Stimulated activated naive CD8-positive, alpha-beta T cell treated with anti-CD3 and anti-CD28 coated beads, Interleukin-15, Interleukin-2, amounts not matched to agents 100 ng/mL and 50 ng/mL, for 24 hours (primary cell): ENCODE results near the gene CACNG8.

Source experiments
- H3K27ac Mint-ChIP-seq: one replicate; pipeline ENCODE4 v1.8.0; 2021; ENCODE audit warnings: mild to moderate bottlenecking, mixed read lengths
- H3K27me3 Mint-ChIP-seq: one replicate; pipeline ENCODE4 v1.8.0; 2021; ENCODE audit warnings: mixed read lengths
- H3K36me3 Mint-ChIP-seq: one replicate; pipeline ENCODE4 v1.8.0; 2021; ENCODE audit warnings: low read depth, mixed read lengths
- H3K4me1 Mint-ChIP-seq: one replicate; pipeline ENCODE4 v1.8.0; 2021; ENCODE audit warnings: low read depth, mixed read lengths
- H3K4me3 Mint-ChIP-seq: one replicate; pipeline ENCODE4 v1.8.0; 2021; ENCODE audit warnings: mild to moderate bottlenecking, mixed read lengths
- H3K9me3 Mint-ChIP-seq: one replicate; pipeline ENCODE4 v1.8.0; 2021; ENCODE audit warnings: mixed read lengths

Gene CACNG8

DNA sequence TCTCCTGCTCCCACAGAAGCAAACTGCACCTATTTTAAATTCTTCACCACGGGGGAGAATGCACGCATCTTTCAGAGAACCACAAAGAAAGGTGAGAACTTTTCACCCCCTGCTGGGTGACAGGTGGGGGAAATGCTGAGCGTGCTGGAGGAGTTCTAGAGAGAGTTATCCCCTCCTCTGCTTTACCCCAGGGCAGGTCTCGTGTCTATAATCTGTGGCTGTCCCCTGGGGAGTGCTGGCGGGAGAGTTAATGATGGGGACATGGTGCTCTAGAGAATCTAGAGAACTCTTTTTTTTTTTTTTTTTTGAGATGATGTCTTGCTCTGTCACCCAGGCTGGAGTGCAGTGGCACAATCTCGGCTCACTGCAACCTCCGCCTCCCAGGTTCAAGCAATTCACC lies 35.5 kb downstream of the CACNG8 start:
- Mint-ChIP-seq H3K27ac (no peak overlapping the region), H3K9me3 (no peaks in the 10 kb centered on the region), H3K36me3 (no peaks in the 10 kb centered on the region), H3K4me1 (no peaks in the 10 kb centered on the region), H3K4me3 (no peak overlapping the region), H3K27me3 (peaks cover 62% of the 10 kb centered on the region)

DNA sequence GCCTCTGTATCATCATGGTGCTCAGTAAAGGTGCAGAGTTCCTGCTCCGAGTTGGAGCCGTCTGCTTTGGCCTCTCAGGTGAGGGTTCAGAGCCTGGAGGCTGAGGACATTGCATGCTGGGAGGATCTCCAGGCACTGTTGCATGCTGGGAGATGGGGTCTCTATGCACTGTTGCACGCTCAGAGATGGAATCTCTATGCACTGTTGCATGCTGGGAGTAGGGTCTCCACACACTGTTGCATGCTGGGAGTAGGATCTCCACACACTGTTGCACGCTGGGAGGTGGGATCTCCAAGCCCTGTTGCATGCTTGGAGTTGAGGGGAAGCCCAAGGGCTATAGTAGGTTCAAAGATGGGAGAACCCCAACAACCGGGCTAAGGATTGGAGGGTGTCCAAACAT lies 37.0 kb downstream of the CACNG8 start:
- Mint-ChIP-seq H3K9me3 (no peaks in the 10 kb centered on the region), H3K4me3 (no peak overlapping the region), H3K36me3 (no peaks in the 10 kb centered on the region), H3K27ac (no peak overlapping the region), H3K4me1 (no peaks in the 10 kb centered on the region), H3K27me3 (peaks cover 51% of the 10 kb centered on the region)

DNA sequence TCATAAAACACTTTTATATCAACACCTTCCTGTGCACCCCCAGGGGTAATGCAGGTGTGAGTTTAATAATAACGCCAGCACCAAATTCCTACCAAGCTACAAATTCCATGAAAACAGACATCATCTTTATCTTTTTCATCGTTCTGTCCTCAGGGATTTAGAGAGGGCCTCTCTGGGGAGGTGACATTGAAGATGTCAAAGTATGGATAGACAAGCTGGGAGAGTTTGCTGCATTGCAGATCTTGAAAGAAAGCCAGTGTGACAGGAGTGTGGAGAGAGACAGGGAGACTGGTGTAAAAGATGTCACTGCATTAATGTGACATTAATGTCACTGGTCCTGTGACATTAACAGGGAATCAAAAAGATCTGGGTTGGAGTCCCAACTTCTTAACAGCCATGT lies 38.8 kb downstream of the CACNG8 start:
- H3K9me3 Mint-ChIP-seq: no peaks in the 10 kb centered on the region
- H3K27me3 Mint-ChIP-seq: peaks cover 38% of the 10 kb centered on the region
- no peaks in the 10 kb centered on the region for H3K4me1 Mint-ChIP-seq
- H3K4me3 Mint-ChIP-seq: no peak overlapping the region
- H3K36me3 Mint-ChIP-seq: no peaks in the 10 kb centered on the region
- no peak overlapping the region for H3K27ac Mint-ChIP-seq

DNA sequence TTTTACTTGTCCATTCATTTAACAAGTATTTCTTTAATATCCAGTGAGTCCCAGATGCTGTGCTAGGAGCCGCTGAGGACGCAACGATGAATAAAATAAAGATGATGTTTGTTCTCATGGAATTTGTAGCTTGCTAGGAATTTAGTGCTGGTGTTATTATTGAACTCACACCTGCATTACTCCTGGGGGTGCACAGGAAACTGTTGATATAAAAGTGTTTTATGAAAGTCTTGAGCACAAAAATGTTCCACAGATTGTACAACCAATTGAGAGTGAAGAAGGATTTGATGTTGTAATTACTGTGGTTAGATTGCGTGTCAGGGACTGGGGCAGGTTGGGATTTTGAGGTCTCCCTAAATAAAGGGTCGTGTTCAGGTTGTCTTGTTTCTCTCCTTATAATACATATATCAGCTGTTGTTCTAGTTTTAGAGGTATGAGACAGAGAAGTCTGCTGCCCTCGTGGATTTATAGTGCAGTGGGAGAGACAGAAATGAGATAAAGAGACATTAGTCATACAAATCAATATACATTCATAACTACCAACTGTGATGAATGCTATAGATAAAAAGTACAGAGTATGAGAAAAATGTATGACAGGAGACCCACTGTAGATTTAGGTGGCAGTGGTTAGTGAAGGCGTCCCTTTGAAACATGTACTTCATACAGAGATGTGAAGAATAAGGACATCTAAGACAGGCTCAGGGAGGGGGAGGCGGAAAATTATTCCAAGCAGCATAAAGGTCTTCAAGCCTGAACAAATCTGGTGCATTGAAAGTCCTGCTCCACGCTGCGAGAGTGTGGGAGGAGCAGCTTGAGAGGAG lies 40.0 kb downstream of the CACNG8 start:
- Mint-ChIP-seq H3K9me3 (no peaks in the 10 kb centered on the region), H3K27me3 (peaks cover 37% of the 10 kb centered on the region)

DNA sequence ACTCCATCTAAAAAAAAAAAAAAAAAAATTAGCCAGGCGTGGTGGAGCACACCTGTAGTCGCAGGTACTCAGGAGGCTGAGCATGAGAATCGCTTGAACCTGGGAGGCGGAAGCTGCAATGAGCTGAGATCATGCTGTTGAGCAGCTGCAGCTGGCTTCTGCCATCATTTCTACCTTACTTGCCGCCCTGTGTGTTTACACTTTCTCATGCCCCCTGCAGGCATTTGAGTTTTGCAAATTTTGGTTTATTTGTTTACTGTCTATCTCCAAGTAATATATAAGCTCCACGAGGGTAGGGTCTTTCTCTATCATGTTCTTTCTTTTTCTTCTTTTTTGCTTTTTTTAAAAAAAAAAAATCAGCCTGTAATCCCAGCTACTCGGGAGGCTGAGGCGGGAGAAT lies 46.7 kb downstream of the CACNG8 start:
- H3K36me3 Mint-ChIP-seq: no peaks in the 10 kb centered on the region
- no peaks in the 10 kb centered on the region for H3K4me1 Mint-ChIP-seq
- H3K27me3 Mint-ChIP-seq: peaks cover 26% of the 10 kb centered on the region
- H3K27ac Mint-ChIP-seq: no peak overlapping the region
- no peak overlapping the region for H3K4me3 Mint-ChIP-seq
- H3K9me3 Mint-ChIP-seq: no peaks in the 10 kb centered on the region

More for the DNA sequence above, 40.0 kb downstream of the CACNG8 start:
- H3K27ac Mint-ChIP-seq: no peak overlapping the region
- H3K4me1 Mint-ChIP-seq: no peaks in the 10 kb centered on the region
- no peaks in the 10 kb centered on the region for H3K36me3 Mint-ChIP-seq
- H3K4me3 Mint-ChIP-seq: no peak overlapping the region

DNA sequence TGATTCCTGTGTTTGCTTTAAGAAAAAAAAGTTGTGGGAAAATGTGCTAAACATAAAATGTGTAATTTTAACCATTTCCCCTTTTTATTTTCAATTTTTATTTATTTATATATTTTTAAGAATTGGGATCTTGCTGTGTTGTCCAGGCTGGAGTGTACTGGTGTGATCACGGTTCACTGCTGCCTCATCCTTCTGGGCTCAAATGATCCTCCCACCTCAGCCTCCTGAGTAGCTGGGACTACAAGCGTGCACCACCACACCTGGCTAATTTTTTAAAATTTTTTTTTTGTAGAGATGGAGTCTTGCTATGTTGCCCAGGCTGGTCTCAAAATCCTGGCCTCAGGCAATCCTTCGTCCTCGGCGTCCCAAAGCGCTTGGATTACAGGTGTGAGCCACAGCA lies 47.7 kb downstream of the CACNG8 start:
- Mint-ChIP-seq H3K27me3 (peaks cover 32% of the 10 kb centered on the region), H3K4me1 (no peaks in the 10 kb centered on the region), H3K4me3 (no peak overlapping the region), H3K27ac (no peak overlapping the region), H3K36me3 (no peaks in the 10 kb centered on the region), H3K9me3 (no peaks in the 10 kb centered on the region)

DNA sequence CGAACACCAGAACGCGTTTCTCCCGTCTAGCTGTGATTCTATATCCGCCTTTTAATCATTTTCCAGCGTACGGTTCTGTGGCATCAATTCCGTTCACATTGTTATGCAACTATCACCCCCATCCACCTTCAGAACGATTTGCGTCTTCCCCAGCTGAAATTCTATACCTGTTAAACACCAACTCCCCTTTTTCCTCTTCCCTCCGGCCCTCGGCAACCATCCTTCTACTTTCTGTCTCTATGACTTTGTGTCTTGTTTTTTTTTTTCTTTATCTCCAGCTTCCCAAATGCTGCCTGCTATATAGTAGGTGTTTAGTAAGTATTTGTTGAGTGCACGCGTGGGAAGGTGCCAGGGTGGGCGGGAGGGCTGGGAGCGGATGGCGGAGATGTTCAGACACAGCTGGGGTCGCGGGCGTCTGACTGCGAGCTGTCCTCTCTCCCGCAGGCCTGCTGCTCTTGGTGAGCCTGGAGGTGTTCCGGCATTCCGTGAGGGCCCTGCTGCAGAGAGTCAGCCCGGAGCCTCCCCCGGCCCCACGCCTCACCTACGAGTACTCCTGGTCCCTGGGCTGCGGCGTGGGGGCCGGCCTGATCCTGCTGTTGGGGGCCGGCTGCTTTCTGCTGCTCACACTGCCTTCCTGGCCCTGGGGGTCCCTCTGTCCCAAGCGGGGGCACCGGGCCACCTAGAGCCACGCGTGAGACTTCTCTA lies 48.9 kb downstream of the CACNG8 start:
- Mint-ChIP-seq H3K4me1 (no peaks in the 10 kb centered on the region), H3K4me3 (no peak overlapping the region), H3K27ac (no peak overlapping the region), H3K27me3 (peaks cover 40% of the 10 kb centered on the region), H3K36me3 (no peaks in the 10 kb centered on the region), H3K9me3 (no peaks in the 10 kb centered on the region)

DNA sequence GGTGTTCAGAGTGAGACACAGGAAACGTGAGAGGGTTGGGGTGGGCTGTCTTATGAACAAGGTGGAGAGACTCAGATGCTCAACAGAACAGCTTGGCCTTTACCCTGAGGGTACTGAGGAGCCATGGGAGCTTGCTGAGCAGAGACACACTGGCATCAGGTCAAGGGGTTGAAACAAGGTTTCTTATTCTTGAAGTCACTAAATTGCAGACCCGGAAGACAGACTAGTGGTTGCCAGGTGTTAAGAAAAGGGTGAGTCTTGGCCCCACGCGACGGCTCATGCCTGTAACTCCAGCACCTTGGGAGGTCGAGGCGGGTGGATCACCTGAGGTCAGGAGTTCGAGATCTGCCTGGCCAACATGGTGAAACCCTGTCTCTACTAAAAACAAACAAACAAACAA lies 51.1 kb downstream of the CACNG8 start:
- Mint-ChIP-seq H3K4me1 (no peaks in the 10 kb centered on the region), H3K36me3 (no peaks in the 10 kb centered on the region), H3K27me3 (peaks cover 38% of the 10 kb centered on the region), H3K4me3 (no peak overlapping the region), H3K27ac (no peak overlapping the region), H3K9me3 (no peaks in the 10 kb centered on the region)

DNA sequence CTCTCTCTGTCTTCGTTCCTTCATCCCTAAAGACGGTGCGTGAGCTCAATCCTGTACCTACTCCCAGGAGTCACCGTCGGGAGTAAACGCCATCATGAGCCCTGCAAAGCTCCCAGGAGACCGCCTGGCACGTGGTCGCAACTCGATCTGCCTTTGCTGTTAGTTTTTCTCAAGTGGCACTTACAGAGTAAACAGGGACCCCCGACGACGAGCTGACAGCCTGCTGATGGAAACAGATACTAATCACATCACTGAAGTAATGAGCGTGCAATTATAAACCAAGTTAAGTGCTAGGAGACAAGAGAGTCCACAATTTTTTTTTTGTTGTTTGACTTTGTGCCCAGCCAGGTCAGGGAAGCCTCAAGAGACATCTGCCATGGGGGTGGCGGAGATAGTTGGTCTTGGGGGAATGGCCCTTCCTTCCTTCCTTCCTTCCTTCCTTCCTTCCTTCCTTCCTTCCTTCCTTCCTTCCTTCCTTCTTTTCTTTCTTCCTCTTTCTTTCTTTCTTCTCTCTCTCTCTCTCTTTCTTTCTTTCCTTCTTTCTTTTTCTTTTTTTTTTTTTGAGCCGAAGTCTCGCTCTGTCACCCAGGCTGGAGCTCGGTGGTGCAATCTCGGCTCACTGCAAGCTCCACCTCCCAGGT lies 52.3 kb downstream of the CACNG8 start:
- peaks cover 38% of the 10 kb centered on the region for H3K27me3 Mint-ChIP-seq
- H3K27ac Mint-ChIP-seq: no peak overlapping the region
- peaks cover 2% of the 10 kb centered on the region for H3K4me1 Mint-ChIP-seq
- H3K36me3 Mint-ChIP-seq: no peaks in the 10 kb centered on the region
- no peaks in the 10 kb centered on the region for H3K9me3 Mint-ChIP-seq
- H3K4me3 Mint-ChIP-seq: no peak overlapping the region

DNA sequence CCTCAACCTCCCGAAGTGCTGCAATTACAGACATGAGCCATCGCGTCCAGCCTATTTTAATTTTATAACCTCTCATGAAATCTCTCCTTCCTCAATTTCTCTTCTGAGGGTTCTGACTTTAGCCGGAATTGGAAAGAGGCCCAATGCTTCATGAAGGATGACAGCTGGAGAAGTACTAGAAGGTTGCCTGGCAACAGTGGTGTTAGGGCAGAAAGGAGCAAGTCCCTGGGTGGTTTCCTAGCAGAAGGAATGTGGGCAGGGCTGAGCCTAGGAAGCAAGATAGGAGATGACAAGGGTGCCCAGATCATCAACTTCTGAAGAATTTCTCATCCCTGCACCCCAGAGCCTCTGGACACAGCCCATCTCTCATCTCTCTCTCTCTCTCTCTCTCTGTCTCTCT lies 54.5 kb downstream of the CACNG8 start:
- H3K4me3 Mint-ChIP-seq: no peak overlapping the region
- no peaks in the 10 kb centered on the region for H3K9me3 Mint-ChIP-seq
- peaks cover 31% of the 10 kb centered on the region for H3K27me3 Mint-ChIP-seq
- H3K27ac Mint-ChIP-seq: no peak overlapping the region
- peaks cover 14% of the 10 kb centered on the region for H3K4me1 Mint-ChIP-seq
- H3K36me3 Mint-ChIP-seq: no peaks in the 10 kb centered on the region

DNA sequence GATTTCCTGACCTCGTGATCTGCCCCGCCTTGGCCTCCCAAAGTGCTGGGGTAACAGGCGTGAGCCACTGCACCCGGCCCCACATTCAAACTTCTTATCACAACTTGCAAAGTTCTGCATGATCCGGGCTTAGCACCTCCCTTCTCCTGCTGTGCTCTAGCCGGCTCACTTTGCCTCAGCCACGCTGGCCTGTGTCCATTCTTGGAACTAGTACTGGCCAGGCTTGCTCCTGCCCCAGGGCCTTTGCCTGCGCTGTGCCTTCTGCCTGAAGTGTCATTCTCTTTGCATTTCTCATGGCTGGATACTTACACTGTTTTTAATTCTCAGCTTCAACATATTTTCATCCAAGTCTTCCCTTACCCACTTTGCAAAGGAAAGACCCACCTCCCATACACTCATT lies 58.6 kb downstream of the CACNG8 start:
- Mint-ChIP-seq H3K9me3 (no peaks in the 10 kb centered on the region), H3K27ac (peak overlapping the region; percentile 66)

DNA sequence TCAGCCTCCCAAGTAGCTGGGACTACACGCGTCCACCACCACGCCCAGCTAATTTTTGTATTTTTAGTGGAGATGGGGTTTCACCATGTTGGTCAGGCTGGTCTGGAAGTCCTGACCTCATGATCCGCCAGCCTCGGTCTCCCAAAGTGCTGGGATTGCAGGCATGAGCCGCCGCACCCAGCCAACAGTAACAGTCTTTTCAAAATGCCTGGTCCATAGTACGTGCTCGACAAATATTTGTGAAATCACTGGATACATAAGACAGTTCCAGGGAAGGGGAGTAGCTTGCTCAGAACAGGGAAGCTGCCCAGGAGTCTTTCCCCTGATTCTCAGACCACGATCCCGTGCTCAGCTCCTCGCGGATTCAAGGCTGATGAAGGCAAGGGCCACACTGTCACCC lies 59.2 kb downstream of the CACNG8 start:
- Mint-ChIP-seq H3K9me3 (no peaks in the 10 kb centered on the region), H3K27ac (peak overlapping the region; percentile 66), H3K4me1 (peaks cover 17% of the 10 kb centered on the region)

More for the DNA sequence above, 58.6 kb downstream of the CACNG8 start:
- Mint-ChIP-seq H3K4me1 (peaks cover 17% of the 10 kb centered on the region), H3K27me3 (peaks cover 31% of the 10 kb centered on the region), H3K4me3 (no peak overlapping the region), H3K36me3 (no peaks in the 10 kb centered on the region)

DNA sequence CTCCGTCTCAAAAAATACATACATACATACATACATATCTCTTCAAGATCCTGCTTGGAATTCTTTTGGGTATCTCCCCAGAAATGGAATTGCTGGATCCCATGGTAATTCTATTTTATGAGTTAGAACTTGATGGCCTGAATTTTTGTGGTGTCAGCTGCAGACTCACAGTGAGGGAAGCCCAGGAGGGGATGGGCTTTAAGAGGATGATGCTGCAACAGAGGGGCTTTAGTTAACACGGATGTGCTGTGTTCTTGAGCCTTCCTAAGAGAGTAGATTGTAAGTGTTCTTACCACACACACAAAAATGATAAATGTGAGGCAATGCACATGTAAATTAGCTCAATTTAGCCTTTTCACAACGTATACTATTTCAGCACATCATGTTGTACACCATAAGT lies 60.5 kb downstream of the CACNG8 start:
- Mint-ChIP-seq H3K36me3 (no peaks in the 10 kb centered on the region), H3K4me3 (no peak overlapping the region), H3K4me1 (peaks cover 17% of the 10 kb centered on the region), H3K27ac (no peak overlapping the region), H3K27me3 (peaks cover 22% of the 10 kb centered on the region), H3K9me3 (no peaks in the 10 kb centered on the region)

More for the DNA sequence above, 59.2 kb downstream of the CACNG8 start:
- Mint-ChIP-seq H3K36me3 (no peaks in the 10 kb centered on the region), H3K4me3 (no peak overlapping the region), H3K27me3 (peaks cover 29% of the 10 kb centered on the region)

DNA sequence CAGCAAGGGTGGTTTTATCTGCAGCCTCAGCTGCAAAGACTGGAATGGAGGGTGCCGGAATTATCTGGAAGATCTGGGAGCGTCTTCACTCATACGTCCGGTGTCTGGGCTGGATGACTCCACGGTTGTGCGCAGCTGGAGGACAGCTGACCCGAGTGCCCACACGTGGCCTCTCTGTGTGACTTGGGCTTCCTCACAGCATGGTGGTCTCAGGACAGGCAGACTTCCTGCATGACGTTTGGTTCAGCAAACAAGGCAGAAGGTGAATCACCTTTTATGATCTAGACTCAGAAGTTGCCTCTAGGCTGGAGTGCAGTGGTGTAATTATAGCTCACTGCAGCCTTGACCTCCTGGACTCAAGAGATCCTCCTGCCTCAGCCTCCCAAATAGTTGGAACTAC lies 61.9 kb downstream of the CACNG8 start:
- peaks cover 29% of the 10 kb centered on the region for H3K27me3 Mint-ChIP-seq
- no peak overlapping the region for H3K27ac Mint-ChIP-seq
- H3K4me3 Mint-ChIP-seq: no peak overlapping the region
- no peaks in the 10 kb centered on the region for H3K9me3 Mint-ChIP-seq
- no peaks in the 10 kb centered on the region for H3K36me3 Mint-ChIP-seq
- H3K4me1 Mint-ChIP-seq: peaks cover 17% of the 10 kb centered on the region

DNA sequence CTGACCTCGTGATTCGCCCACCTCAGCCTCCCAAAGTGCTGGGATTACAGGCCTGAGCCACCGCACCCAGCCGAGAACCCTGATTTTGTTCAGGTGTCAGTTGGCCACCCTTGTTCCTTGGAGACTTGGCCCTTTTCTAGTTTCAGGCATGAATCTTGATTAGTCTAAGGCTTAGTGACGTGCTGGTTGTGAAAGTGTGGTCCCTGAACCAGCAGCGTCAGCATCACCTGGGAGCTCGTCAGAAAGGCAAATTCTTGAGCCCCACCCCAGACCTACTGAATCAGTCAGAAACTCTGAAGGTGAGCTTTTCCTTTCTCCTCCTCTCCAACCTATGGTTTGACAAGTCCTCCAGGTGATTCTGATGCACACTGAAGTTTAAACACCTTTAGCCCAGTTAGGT lies 63.9 kb downstream of the CACNG8 start:
- Mint-ChIP-seq H3K27me3 (peaks cover 39% of the 10 kb centered on the region), H3K36me3 (no peaks in the 10 kb centered on the region), H3K4me1 (peaks cover 3% of the 10 kb centered on the region), H3K4me3 (no peak overlapping the region), H3K9me3 (no peaks in the 10 kb centered on the region), H3K27ac (no peak overlapping the region)
